Measurements from ENCODE around the gene CD99. TPM values are rescaled to one million over a fixed set of nuclear protein-coding genes. Genes with fewer than 3 reads are reported as not detected.

Gene CD99
- total and polyA plus RNA-seq, 9 of the 15 experiments (the other 6 are each of a cell fraction or from before 2014, with no cell fraction given) = 5.0 to 55.3 (median 34.5) TPM

DNA sequence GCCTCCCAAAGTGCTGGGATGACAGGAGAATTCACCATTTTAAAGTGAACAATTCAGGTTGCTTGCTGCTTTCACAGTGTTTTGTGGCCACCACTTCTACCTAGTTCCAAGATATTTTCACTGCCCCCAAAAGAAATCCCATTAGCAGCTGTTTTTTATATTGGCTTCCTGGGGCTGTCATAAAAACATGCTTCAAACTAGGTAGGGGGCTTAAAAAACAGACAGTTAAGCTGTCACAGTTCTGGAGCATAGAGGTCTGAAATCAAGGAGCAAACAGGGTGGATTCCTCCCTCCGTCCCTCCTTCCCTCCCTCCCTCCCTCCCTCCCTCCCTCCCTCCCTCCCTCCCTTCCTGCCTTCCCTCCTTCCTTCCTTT lies 57.7 kb downstream of the CD99 start (continued):
- TF ChIP-seq, protein P1, sequence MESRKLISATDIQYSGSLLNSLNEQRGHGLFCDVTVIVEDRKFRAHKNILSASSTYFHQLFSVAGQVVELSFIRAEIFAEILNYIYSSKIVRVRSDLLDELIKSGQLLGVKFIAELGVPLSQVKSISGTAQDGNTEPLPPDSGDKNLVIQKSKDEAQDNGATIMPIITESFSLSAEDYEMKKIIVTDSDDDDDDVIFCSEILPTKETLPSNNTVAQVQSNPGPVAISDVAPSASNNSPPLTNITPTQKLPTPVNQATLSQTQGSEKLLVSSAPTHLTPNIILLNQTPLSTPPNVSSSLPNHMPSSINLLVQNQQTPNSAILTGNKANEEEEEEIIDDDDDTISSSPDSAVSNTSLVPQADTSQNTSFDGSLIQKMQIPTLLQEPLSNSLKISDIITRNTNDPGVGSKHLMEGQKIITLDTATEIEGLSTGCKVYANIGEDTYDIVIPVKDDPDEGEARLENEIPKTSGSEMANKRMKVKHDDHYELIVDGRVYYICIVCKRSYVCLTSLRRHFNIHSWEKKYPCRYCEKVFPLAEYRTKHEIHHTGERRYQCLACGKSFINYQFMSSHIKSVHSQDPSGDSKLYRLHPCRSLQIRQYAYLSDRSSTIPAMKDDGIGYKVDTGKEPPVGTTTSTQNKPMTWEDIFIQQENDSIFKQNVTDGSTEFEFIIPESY (CRISPR knock-in tag; IDR thresholded peaks at IDR 0.05) = no peak
- no peak for TF ChIP-seq ZNF444 (CRISPR knock-in tag; IDR thresholded peaks at IDR 0.05)

- CTCF ChIA-PET (ENCODE audit: low intra/inter-chr PET ratio) = no interaction called here
- FAIRE-seq = no peak
- TF ChIP-seq, protein P2, sequence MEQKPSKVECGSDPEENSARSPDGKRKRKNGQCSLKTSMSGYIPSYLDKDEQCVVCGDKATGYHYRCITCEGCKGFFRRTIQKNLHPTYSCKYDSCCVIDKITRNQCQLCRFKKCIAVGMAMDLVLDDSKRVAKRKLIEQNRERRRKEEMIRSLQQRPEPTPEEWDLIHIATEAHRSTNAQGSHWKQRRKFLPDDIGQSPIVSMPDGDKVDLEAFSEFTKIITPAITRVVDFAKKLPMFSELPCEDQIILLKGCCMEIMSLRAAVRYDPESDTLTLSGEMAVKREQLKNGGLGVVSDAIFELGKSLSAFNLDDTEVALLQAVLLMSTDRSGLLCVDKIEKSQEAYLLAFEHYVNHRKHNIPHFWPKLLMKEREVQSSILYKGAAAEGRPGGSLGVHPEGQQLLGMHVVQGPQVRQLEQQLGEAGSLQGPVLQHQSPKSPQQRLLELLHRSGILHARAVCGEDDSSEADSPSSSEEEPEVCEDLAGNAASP (IDR thresholded peaks at IDR 0.05) = no peak
- TF ChIP-seq, protein P3, sequence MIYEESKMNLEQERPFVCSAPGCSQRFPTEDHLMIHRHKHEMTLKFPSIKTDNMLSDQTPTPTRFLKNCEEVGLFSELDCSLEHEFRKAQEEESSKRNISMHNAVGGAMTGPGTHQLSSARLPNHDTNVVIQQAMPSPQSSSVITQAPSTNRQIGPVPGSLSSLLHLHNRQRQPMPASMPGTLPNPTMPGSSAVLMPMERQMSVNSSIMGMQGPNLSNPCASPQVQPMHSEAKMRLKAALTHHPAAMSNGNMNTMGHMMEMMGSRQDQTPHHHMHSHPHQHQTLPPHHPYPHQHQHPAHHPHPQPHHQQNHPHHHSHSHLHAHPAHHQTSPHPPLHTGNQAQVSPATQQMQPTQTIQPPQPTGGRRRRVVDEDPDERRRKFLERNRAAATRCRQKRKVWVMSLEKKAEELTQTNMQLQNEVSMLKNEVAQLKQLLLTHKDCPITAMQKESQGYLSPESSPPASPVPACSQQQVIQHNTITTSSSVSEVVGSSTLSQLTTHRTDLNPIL (CRISPR knock-in tag; IDR thresholded peaks at IDR 0.05) = no peak
- TF ChIP-seq RHOXF2B (CRISPR knock-in tag; conservative IDR thresholded peaks at IDR 0.05) (no peak), CBFB (CRISPR knock-in tag; IDR thresholded peaks at IDR 0.05) (no peak), NR2F6 (CRISPR knock-in tag; IDR thresholded peaks at IDR 0.05) (no peak), KDM5B (IDR thresholded peaks at IDR 0.05; ENCODE audit: insufficient replicate concordance, low read depth, low read length) (no peak), ELF2 (CRISPR knock-in tag; IDR thresholded peaks at IDR 0.05) (no peak), E2F3 (CRISPR knock-in tag; IDR thresholded peaks at IDR 0.05) (no peak), NEUROD1 (IDR thresholded peaks at IDR 0.05; ENCODE audit: borderline replicate concordance, low read depth, low read length, partially characterized antibody) (no peak)
- TF ChIP-seq, protein P4, sequence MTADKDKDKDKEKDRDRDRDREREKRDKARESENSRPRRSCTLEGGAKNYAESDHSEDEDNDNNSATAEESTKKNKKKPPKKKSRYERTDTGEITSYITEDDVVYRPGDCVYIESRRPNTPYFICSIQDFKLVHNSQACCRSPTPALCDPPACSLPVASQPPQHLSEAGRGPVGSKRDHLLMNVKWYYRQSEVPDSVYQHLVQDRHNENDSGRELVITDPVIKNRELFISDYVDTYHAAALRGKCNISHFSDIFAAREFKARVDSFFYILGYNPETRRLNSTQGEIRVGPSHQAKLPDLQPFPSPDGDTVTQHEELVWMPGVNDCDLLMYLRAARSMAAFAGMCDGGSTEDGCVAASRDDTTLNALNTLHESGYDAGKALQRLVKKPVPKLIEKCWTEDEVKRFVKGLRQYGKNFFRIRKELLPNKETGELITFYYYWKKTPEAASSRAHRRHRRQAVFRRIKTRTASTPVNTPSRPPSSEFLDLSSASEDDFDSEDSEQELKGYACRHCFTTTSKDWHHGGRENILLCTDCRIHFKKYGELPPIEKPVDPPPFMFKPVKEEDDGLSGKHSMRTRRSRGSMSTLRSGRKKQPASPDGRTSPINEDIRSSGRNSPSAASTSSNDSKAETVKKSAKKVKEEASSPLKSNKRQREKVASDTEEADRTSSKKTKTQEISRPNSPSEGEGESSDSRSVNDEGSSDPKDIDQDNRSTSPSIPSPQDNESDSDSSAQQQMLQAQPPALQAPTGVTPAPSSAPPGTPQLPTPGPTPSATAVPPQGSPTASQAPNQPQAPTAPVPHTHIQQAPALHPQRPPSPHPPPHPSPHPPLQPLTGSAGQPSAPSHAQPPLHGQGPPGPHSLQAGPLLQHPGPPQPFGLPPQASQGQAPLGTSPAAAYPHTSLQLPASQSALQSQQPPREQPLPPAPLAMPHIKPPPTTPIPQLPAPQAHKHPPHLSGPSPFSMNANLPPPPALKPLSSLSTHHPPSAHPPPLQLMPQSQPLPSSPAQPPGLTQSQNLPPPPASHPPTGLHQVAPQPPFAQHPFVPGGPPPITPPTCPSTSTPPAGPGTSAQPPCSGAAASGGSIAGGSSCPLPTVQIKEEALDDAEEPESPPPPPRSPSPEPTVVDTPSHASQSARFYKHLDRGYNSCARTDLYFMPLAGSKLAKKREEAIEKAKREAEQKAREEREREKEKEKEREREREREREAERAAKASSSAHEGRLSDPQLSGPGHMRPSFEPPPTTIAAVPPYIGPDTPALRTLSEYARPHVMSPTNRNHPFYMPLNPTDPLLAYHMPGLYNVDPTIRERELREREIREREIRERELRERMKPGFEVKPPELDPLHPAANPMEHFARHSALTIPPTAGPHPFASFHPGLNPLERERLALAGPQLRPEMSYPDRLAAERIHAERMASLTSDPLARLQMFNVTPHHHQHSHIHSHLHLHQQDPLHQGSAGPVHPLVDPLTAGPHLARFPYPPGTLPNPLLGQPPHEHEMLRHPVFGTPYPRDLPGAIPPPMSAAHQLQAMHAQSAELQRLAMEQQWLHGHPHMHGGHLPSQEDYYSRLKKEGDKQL (CRISPR knock-in tag; IDR thresholded peaks at IDR 0.05; ENCODE audit: borderline replicate concordance) = no peak
Measured at GRCh38 chrX:2751291-2751690, 60.2 kb downstream of the CD99 start.

More at GRCh38 chrX:2751291-2751690, 60.2 kb downstream of the CD99 start:
- Histone ChIP-seq H3K9me3 (replicated peaks; ENCODE audit: control insufficient read depth, insufficient read depth, low read depth, low read length) (no peaks in the 10 kb centered on the region), H2AFZ (ENCODE audit: low read depth, low read length) (no peak overlapping the region), H3K4me3 (no peak overlapping the region), H3K27ac (ENCODE audit: extremely low read depth, low read depth, low read length) (no peak overlapping the region), H3K36me3 (ENCODE audit: control insufficient read depth, insufficient read depth, low read length) (no peaks in the 10 kb centered on the region), H3K79me2 (ENCODE audit: control insufficient read depth, insufficient read depth, low read length) (no peaks in the 10 kb centered on the region), H3K9me1 (ENCODE audit: control insufficient read depth, insufficient read depth, low read length) (no peaks in the 10 kb centered on the region), H3K27me3 (ENCODE audit: control insufficient read depth in 2 of 2, insufficient read depth in 2 of 2, low read length in 2 of 2) (peaks cover 0 to 7% of the 10 kb centered on the region in 2 experiments; a peak in 4 of 5 replicates), H3K4me2 (ENCODE audit: insufficient read depth, low read length) (no peak overlapping the region), H3K4me1 (replicated peaks in 1 of 2; ENCODE audit: control insufficient read depth in 2 of 2, insufficient read depth in 2 of 2, low read length in 2 of 2) (no peaks in the 10 kb centered on the region), H4K20me1 (replicated peaks; ENCODE audit: control insufficient read depth, insufficient read depth, low read length) (no peaks in the 10 kb centered on the region), H3K9ac (ENCODE audit: insufficient read depth in 1 of 2, low read depth in 2 of 2, low read length in 2 of 2) (no peak overlapping the region)
- intact Hi-C loops (cut with micrococcal nuclease) (no loop called here), in situ Hi-C loops (cut with MboI) (no loop called here)
- POLR2A ChIA-PET = no interaction called here
- no TSS peak for BruUV-seq (replicated peaks)
- no peak for DNase-seq (ENCODE audit: extremely low read depth in 1 of 4, low spot score in 3 of 4)
- no peak for ATAC-seq
- 5% methylated on average over 3 of the region's 3 CpGs for WGBS (ENCODE audit: insufficient coverage, low coverage, missing lambda C conversion rate)
